K562 (cell line): ENCODE results near the gene EVI2B. TPM values are rescaled to one million over a fixed set of nuclear protein-coding genes. Genes with fewer than 3 reads are reported as not detected.

Source experiments
- ATAC-seq: fragments of 200-7000 bp; cut with Tn5 transposase; 3 replicates; pipeline ENCODE4 v1.9.1; 2020; ENCODE audit warnings: moderate library complexity
- BruUV-seq: library from RNA; stranded (reverse); fragments of 400-500 nt; replicated peaks from 2 replicates; lab custom pipeline; 2021; lab: Mats Ljungman, UMichigan
- CTCF ChIA-PET: fragments of 300-600 bp; formaldehyde crosslinking; extraction: SDS; loops from one replicate; lab custom pipeline; 2021; ENCODE audit warnings: low intra/inter-chr PET ratio; lab: Yijun Ruan, JAX
- POLR2A ChIA-PET: fragments of 300-600, 350-650 bp; sonication (Branson Sonifier 250); formaldehyde crosslinking; extraction: SDS; loops from one replicate; lab custom pipeline; 2021; ENCODE audit warnings: antibody characterized with exemption, inconsistent platforms; lab: Yijun Ruan, JAX
- DNase-seq, 4 experiments: peaks; one replicate each; pipeline versions ENCODE4 v3.0.0 to v3.0.0-alpha.2; 2011 to 2018; ENCODE audit warnings: low spot score in 3 of 4, mixed read lengths in 3 of 4; ENCODE audit errors: extremely low read depth in 1 of 4
- FAIRE-seq: peaks from 2 replicates; lab custom pipeline; 2011; peaks lifted over from hg19 to GRCh38; lab: Jason Lieb, UNC
- H2AFZ ChIP-seq: 2 replicates; pipeline ENCODE4 v1.6.0; 2011; ENCODE audit warnings: low read depth, low read length, control low read depth, inconsistent platforms
- H3K27ac ChIP-seq: fragments of 200-600 bp; 3 replicates; pipeline ENCODE4 v1.8.0; 2011; ENCODE audit warnings: low read depth, mild to moderate bottlenecking, control low read depth, inconsistent platforms, low read length, moderate library complexity, mixed read lengths; ENCODE audit errors: extremely low read depth
- H3K27me3 ChIP-seq, 2 experiments: fragments of 300-600 bp in 1 of 2; 2 replicates in 1 of 2; 3 replicates in 1 of 2; pipeline versions ENCODE4 v1.6.0 to v1.8.0; 2011; ENCODE audit warnings: inconsistent platforms in 2 of 2, low read length in 2 of 2, mild to moderate bottlenecking in 1 of 2, mixed read lengths in 1 of 2, moderate library complexity in 1 of 2; ENCODE audit not compliant: control insufficient read depth in 2 of 2, insufficient read depth in 2 of 2
- H3K36me3 ChIP-seq: fragments of 300-600 bp; 3 replicates; pipeline ENCODE4 v1.8.0; 2011; ENCODE audit warnings: mild to moderate bottlenecking, low read length, inconsistent platforms; ENCODE audit not compliant: control insufficient read depth, insufficient read depth
- H3K4me1 ChIP-seq, 2 experiments: fragments of 200-600 bp in 1 of 2; replicated peaks in 1 of 2; 2 replicates in 1 of 2; 3 replicates in 1 of 2; pipeline versions ENCODE4 v1.5.1 to v1.8.0; 2011; ENCODE audit warnings: inconsistent platforms in 2 of 2, low read length in 2 of 2, mild to moderate bottlenecking in 1 of 2, mixed read lengths in 1 of 2, moderate library complexity in 1 of 2; ENCODE audit not compliant: control insufficient read depth in 2 of 2, insufficient read depth in 2 of 2
- H3K4me2 ChIP-seq: 2 replicates; pipeline ENCODE4 v1.6.1; 2011; ENCODE audit warnings: low read length, control low read depth, inconsistent platforms, mixed read lengths; ENCODE audit not compliant: insufficient read depth
- H3K4me3 ChIP-seq: fragments of 200-600 bp; sonication (generic), shearing (Covaris generic); 2 replicates; pipeline ENCODE4 v1.5.1; 2016; ENCODE audit warnings: control low read depth, inconsistent platforms
- H3K79me2 ChIP-seq: fragments of 200-600 bp; 3 replicates; pipeline ENCODE4 v1.8.0; 2011; ENCODE audit warnings: low read length, inconsistent platforms; ENCODE audit not compliant: control insufficient read depth, insufficient read depth
- H3K9ac ChIP-seq, 2 experiments: 2 replicates each; pipeline versions ENCODE4 v1.6.0 to v1.6.1; 2011; ENCODE audit warnings: low read depth in 2 of 2, low read length in 2 of 2, control low read depth in 1 of 2, inconsistent platforms in 1 of 2, mild to moderate bottlenecking in 1 of 2, mixed read lengths in 1 of 2; ENCODE audit not compliant: insufficient read depth in 1 of 2
- H3K9me1 ChIP-seq: one replicate; pipeline ENCODE4 v1.6.0; 2011; ENCODE audit warnings: inconsistent platforms, mild to moderate bottlenecking, low read length, moderate library complexity; ENCODE audit not compliant: control insufficient read depth, insufficient read depth
- H3K9me3 ChIP-seq: replicated peaks from 2 replicates; pipeline ENCODE4 v1.5.1; 2011; ENCODE audit warnings: low read depth, low read length, inconsistent platforms; ENCODE audit not compliant: control insufficient read depth, insufficient read depth
- H4K20me1 ChIP-seq: replicated peaks from 2 replicates; pipeline ENCODE4 v1.6.1; 2011; ENCODE audit warnings: low read length, inconsistent platforms, mixed read lengths; ENCODE audit not compliant: control insufficient read depth, insufficient read depth
- ARID1B ChIP-seq: fragments of 450-650 bp; IDR thresholded peaks from 2 replicates; pipeline ENCODE4 v1.6.1; 2016; ENCODE audit warnings: antibody characterized with exemption, mild to moderate bottlenecking, inconsistent platforms
- CBFB ChIP-seq: sonication (generic); formaldehyde crosslinking; IDR thresholded peaks from 2 replicates; pipeline ENCODE4 v1.4.0; 2020; ENCODE audit warnings: mild to moderate bottlenecking, missing genetic modification reagents
- CEBPG ChIP-seq, 3 experiments: fragments of 200-800 bp in 1 of 3; sonication (Bioruptor generic) in 1 of 3; sonication (generic) in 1 of 3; formaldehyde crosslinking in 1 of 3; IDR thresholded peaks in 2 of 3; conservative IDR thresholded peaks in 1 of 3; 2 replicates each; pipeline versions ENCODE4 v1.6.1 to v1.8.0; 2016 to 2022; ENCODE audit warnings: missing compliant biosample characterization in 2 of 3, missing genetic modification characterization in 2 of 3, mild to moderate bottlenecking in 1 of 3, missing genetic modification reagents in 1 of 3
- HDAC8 ChIP-seq: fragments of 450-650 bp; IDR thresholded peaks from 2 replicates; pipeline ENCODE4 v1.6.1; 2016; ENCODE audit warnings: mild to moderate bottlenecking, missing genetic modification characterization, moderate library complexity, missing compliant biosample characterization
- HMGXB4 ChIP-seq: sonication (generic); formaldehyde crosslinking; IDR thresholded peaks from 2 replicates; pipeline ENCODE4 v1.8.1; 2023; ENCODE audit warnings: mild to moderate bottlenecking, missing genetic modification reagents
- RNF2 ChIP-seq: sonication (generic); IDR thresholded peaks from 2 replicates; pipeline ENCODE4 v1.6.1; 2016
- STAT5A ChIP-seq: IDR thresholded peaks from 2 replicates; pipeline ENCODE4 v1.6.1; 2012; ENCODE audit warnings: low read length, inconsistent platforms, borderline replicate concordance
- TFAM ChIP-seq: fragments of 250-450 bp; sonication (Bioruptor Pico); conservative IDR thresholded peaks from 2 replicates; pipeline ENCODE4 v1.5.0; 2021; ENCODE audit warnings: mild to moderate bottlenecking, moderate library complexity
- ZC3H4 ChIP-seq: sonication (generic); formaldehyde crosslinking; IDR thresholded peaks from 2 replicates; pipeline ENCODE4 v1.9.0; 2021; ENCODE audit warnings: missing genetic modification reagents, borderline replicate concordance
- ZNF232 ChIP-seq: sonication (generic); formaldehyde crosslinking; IDR thresholded peaks from 2 replicates; pipeline ENCODE4 v1.8.0; 2022; ENCODE audit warnings: mild to moderate bottlenecking, missing genetic modification reagents
- ZNF280B ChIP-seq: fragments of 250-450 bp; sonication (Bioruptor Pico); IDR thresholded peaks from 2 replicates; pipeline ENCODE4 v1.5.1; 2021; ENCODE audit warnings: mild to moderate bottlenecking
- ZNF347 ChIP-seq: fragments of 450-650 bp; formaldehyde crosslinking; IDR thresholded peaks from 2 replicates; pipeline ENCODE4 v1.4.0; 2020; ENCODE audit warnings: low read depth, mild to moderate bottlenecking, moderate library complexity
- ZNF699 ChIP-seq: fragments of 250-450 bp; sonication (Bioruptor Pico); IDR thresholded peaks from 2 replicates; pipeline ENCODE4 v1.8.0; 2021; ENCODE audit warnings: mild to moderate bottlenecking, moderate library complexity; ENCODE audit not compliant: insufficient replicate concordance
- WGBS: fragments of 100-300 bp; shearing (Covaris generic); methylation state at CpG from one replicate; pipeline ENCODE4 v1.1.6; 2016; ENCODE audit warnings: low coverage, mixed read lengths; ENCODE audit not compliant: insufficient coverage; ENCODE audit errors: missing lambda C conversion rate; 5-methylcytosine and 5-hydroxymethylcytosine counted together
- in situ Hi-C: fragments of 300-500 bp; cut with MboI; formaldehyde crosslinking; loops from 4 replicates; pipeline ENCODE4 v1.15.0; 2018; ENCODE audit warnings: inconsistent platforms, mixed read lengths
- intact Hi-C: fragments of 100-400 bp; cut with micrococcal nuclease; formaldehyde crosslinking; loops from 2 replicates; pipeline ENCODE4 v1.14.2; 2022
- polyA plus RNA-seq, 8 experiments: library from polyadenylated mRNA; depleted of rRNA in 4 of 8; stranded (reverse) in 5 of 8; unstranded in 3 of 8; fragments of >200 nt; fragmentation: Nextera tagmentation in 2 of 8; fragmentation: Illumina TruSeq in 1 of 8; extraction: Ambion mirVana in 2 of 8; extraction: Trizol in 1 of 8; gene quantifications; 2 replicates each; pipeline versions ENCODE4 v1.2.1 to v1.2.3, GENCODE V29; 2011 to 2014; ENCODE audit warnings: inconsistent platforms in 1 of 8, missing spikeins in 1 of 8
- total RNA-seq, 7 experiments: library from RNA; depleted of rRNA in 6 of 7; stranded (reverse); fragments of >200 nt in 6 of 7; fragmentation: Illumina TruSeq in 2 of 7; extraction: Trizol in 2 of 7; gene quantifications; 2 replicates each; pipeline versions ENCODE4 v1.2.1 to v1.2.3, GENCODE V29; 2011 to 2021; ENCODE audit warnings: low replicate concordance in 1 of 7
- TF ChIP-seq, protein P1 (sequence below): sonication (generic); formaldehyde crosslinking; IDR thresholded peaks from 2 replicates; pipeline ENCODE4 v1.8.0; 2022; ENCODE audit warnings: missing genetic modification reagents, mild to moderate bottlenecking, borderline replicate concordance
- TF ChIP-seq, protein P2 (sequence below): IDR thresholded peaks from 3 replicates; pipeline ENCODE4 v1.6.1; 2011; ENCODE audit warnings: borderline replicate concordance, mild to moderate bottlenecking; ENCODE audit not compliant: insufficient read length, insufficient read depth

Gene EVI2B
- total and polyA plus RNA-seq, 9 of the 15 experiments (the other 6 are each of a cell fraction or from before 2014, with no cell fraction given), result 0.54 to 8.0 (median 2.5) TPM

DNA sequence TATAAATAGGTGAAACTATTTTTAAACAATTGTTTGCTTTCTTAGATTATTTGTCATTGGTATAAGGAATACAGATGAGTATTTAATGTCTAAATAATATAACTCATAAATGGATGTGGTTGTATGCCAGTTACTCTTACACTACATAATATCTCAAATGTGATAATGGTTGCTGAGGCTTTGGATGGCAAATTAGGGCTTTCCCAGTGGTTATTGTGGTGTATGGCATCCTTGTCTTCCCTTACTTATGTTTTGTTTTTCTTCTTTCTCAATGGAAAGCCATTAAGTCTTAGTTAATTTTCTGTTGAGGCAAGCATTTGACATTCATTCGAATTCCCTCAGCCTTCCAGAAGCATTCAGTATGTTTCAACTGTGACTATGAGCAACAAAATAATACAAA lies 27.3 kb downstream of the EVI2B start:
- H3K9ac ChIP-seq, result no peak overlapping the region
- in situ Hi-C loops (no loop called here), intact Hi-C loops (no loop called here)
- TF ChIP-seq ZC3H4 (no peak), ZNF232 (CRISPR knock-in tag) (no peak), TFAM (CRISPR knock-in tag) (no peak), ZNF699 (CRISPR knock-in tag) (no peak), CEBPG (CRISPR knock-in tag; IDR thresholded peaks at IDR 0.05) (no peak), CEBPG (tag; conservative IDR thresholded peaks at IDR 0.05 in 1 of 2, IDR thresholded peaks at IDR 0.05 in 1 of 2) (no peak), RNF2 (no peak), ZNF347 (CRISPR knock-in tag) (no peak), ZNF280B (no peak), ARID1B (no peak), STAT5A (no peak), CBFB (CRISPR knock-in tag) (no peak), HMGXB4 (CRISPR knock-in tag) (no peak), HDAC8 (tag) (no peak)
- TF ChIP-seq, protein P1, sequence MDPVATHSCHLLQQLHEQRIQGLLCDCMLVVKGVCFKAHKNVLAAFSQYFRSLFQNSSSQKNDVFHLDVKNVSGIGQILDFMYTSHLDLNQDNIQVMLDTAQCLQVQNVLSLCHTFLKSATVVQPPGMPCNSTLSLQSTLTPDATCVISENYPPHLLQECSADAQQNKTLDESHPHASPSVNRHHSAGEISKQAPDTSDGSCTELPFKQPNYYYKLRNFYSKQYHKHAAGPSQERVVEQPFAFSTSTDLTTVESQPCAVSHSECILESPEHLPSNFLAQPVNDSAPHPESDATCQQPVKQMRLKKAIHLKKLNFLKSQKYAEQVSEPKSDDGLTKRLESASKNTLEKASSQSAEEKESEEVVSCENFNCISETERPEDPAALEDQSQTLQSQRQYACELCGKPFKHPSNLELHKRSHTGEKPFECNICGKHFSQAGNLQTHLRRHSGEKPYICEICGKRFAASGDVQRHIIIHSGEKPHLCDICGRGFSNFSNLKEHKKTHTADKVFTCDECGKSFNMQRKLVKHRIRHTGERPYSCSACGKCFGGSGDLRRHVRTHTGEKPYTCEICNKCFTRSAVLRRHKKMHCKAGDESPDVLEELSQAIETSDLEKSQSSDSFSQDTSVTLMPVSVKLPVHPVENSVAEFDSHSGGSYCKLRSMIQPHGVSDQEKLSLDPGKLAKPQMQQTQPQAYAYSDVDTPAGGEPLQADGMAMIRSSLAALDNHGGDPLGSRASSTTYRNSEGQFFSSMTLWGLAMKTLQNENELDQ, result no peak
- TF ChIP-seq, protein P2, sequence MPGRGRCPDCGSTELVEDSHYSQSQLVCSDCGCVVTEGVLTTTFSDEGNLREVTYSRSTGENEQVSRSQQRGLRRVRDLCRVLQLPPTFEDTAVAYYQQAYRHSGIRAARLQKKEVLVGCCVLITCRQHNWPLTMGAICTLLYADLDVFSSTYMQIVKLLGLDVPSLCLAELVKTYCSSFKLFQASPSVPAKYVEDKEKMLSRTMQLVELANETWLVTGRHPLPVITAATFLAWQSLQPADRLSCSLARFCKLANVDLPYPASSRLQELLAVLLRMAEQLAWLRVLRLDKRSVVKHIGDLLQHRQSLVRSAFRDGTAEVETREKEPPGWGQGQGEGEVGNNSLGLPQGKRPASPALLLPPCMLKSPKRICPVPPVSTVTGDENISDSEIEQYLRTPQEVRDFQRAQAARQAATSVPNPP, result no peak
- ChIA-PET CTCF (no interaction called here), POLR2A (no interaction called here)
- peaks cover 16% of the 10 kb centered on the region; the same call in 2 of the 3 replicates for H3K36me3 ChIP-seq
- H3K79me2 ChIP-seq, result no peaks in the 10 kb centered on the region
- H2AFZ ChIP-seq, result no peak overlapping the region
- DNase-seq (no peak), FAIRE-seq (no peak), ATAC-seq (no peak)
- H3K27me3 ChIP-seq, result no peaks in the 10 kb centered on the region
- no peak overlapping the region for H3K27ac ChIP-seq
- no peaks in the 10 kb centered on the region for H3K9me3 ChIP-seq
- H3K9me1 ChIP-seq, result no peaks in the 10 kb centered on the region
- H3K4me3 ChIP-seq, result no peak overlapping the region
- no peaks in the 10 kb centered on the region for H4K20me1 ChIP-seq
- 53% methylated on average over 1 of the region's 1 CpG for WGBS
- no TSS peak for BruUV-seq
- H3K4me1 ChIP-seq, result no peaks in the 10 kb centered on the region
- no peak overlapping the region for H3K4me2 ChIP-seq
